H1 (cell line): ENCODE measurements around the gene CDKN2B-AS1. TPM values are rescaled to one million over a fixed set of nuclear protein-coding genes. Genes with fewer than 3 reads are reported as not detected.
A peak's percentile ranks its signal among the peaks of the same experiment; 100 is the strongest.

Source experiments
- BACH1 ChIP-seq: IDR thresholded peaks from 2 replicates; pipeline ENCODE4 v1.6.1; 2012; ENCODE audit warnings: low read length, improper control_type of control experiment
- CEBPB ChIP-seq: IDR thresholded peaks from 2 replicates; pipeline ENCODE4 v1.6.1; 2012; ENCODE audit warnings: low read depth, low read length
- HDAC2 ChIP-seq, 2 experiments: fragments of 300-600 bp in 1 of 2; sonication (generic) in 1 of 2; IDR thresholded peaks; 2 replicates each; pipeline ENCODE4 v1.6.1; 2011 to 2012; ENCODE audit warnings: low read depth in 2 of 2, low read length in 2 of 2, mild to moderate bottlenecking in 2 of 2, moderate library complexity in 2 of 2, borderline replicate concordance in 1 of 2, inconsistent platforms in 1 of 2
- MAFK ChIP-seq: IDR thresholded peaks from 2 replicates; pipeline ENCODE4 v1.6.1; 2012; ENCODE audit warnings: low read depth, mild to moderate bottlenecking, improper control_type of control experiment, low read length
- POU5F1 ChIP-seq: IDR thresholded peaks from 2 replicates; pipeline ENCODE4 v1.6.1; 2011; ENCODE audit warnings: low read depth, mild to moderate bottlenecking, low read length, moderate library complexity
- RAD21 ChIP-seq, 2 experiments: IDR thresholded peaks in 1 of 2; conservative IDR thresholded peaks in 1 of 2; 2 replicates each; pipeline ENCODE4 v1.6.1; 2011; ENCODE audit warnings: low read depth in 2 of 2, low read length in 2 of 2, improper control_type of control experiment in 1 of 2, inconsistent platforms in 1 of 2, mild to moderate bottlenecking in 1 of 2, moderate library complexity in 1 of 2
- RBBP5 ChIP-seq: IDR thresholded peaks from 2 replicates; pipeline ENCODE4 v1.7.1; 2012; ENCODE audit warnings: low read depth, mild to moderate bottlenecking, inconsistent platforms, low read length, moderate library complexity, borderline replicate concordance
- RFX5 ChIP-seq: IDR thresholded peaks from 2 replicates; pipeline ENCODE4 v1.6.1; 2011; ENCODE audit warnings: low read depth, low read length, improper control_type of control experiment, borderline replicate concordance
- SUZ12 ChIP-seq: fragments of 200-600 bp; sonication (generic); IDR thresholded peaks from 2 replicates; pipeline ENCODE4 v1.6.1; 2012; ENCODE audit warnings: mild to moderate bottlenecking, inconsistent platforms, low read length, moderate library complexity, mixed read lengths
- TAF7 ChIP-seq: optimal IDR thresholded peaks from 2 replicates; pipeline ENCODE3; 2011; ENCODE audit warnings: low read depth, mild to moderate bottlenecking, inconsistent platforms, low read length, moderate library complexity, borderline replicate concordance
- YY1 ChIP-seq: IDR thresholded peaks from 2 replicates; pipeline ENCODE4 v1.6.1; 2011; ENCODE audit warnings: low read depth, mild to moderate bottlenecking, low read length
- polyA plus RNA-seq, 7 experiments: library from polyadenylated mRNA; depleted of rRNA in 3 of 7; stranded (reverse) in 5 of 7; unstranded in 2 of 7; fragments of >200 nt in 5 of 7; fragments of 200-250 nt in 2 of 7; gene quantifications; 1 replicate in 5 of 7; 2 replicates in 1 of 7; 4 replicates in 1 of 7; pipeline versions ENCODE4 v1.2.1 to v1.2.3, GENCODE V29; 2011 to 2013; ENCODE audit warnings: missing spikeins in 2 of 7, mixed read lengths in 2 of 7
- total RNA-seq: library from RNA; stranded (reverse); fragmentation: NEBNext Ultra II Directional; extraction: Animal tissue kit (Norgen Biotek cat#: 25700); gene quantifications from 2 replicates; pipeline ENCODE4 v1.2.1, GENCODE V29; 2021
- TF ChIP-seq, protein P1 (sequence below): IDR thresholded peaks from 2 replicates; pipeline ENCODE4 v1.6.1; 2011; ENCODE audit warnings: low read length, improper control_type of control experiment
- TF ChIP-seq, protein P2 (sequence below): IDR thresholded peaks from 2 replicates; pipeline ENCODE4 v1.6.1; 2012; ENCODE audit warnings: low read length, inconsistent platforms

Gene CDKN2B-AS1
- total and polyA plus RNA-seq, 2 of the 8 experiments (the other 6 are each of a cell fraction or from before 2014, with no cell fraction given) = not detected

- TF ChIP-seq BACH1 (peak; percentile 26; the same call in 1 of the 2 replicates), TAF7 (peak; percentile 48), CEBPB (no peak), HDAC2 (IDR thresholded peaks at IDR 0.05; ENCODE audit: borderline replicate concordance in 1 of 2, low read depth in 2 of 2, low read length in 2 of 2) (no peak), RBBP5 (0 out of 2 replicates have a peak, but pooled peaks have one; percentile 41), RAD21 (IDR thresholded peaks at IDR 0.05 in 1 of 2, conservative IDR thresholded peaks at IDR 0.05 in 1 of 2; ENCODE audit: low read depth in 2 of 2, low read length in 2 of 2) (peak; percentile 49 to 66), YY1 (0 out of 2 replicates have a peak, but pooled peaks have one; percentile 9), MAFK (no peak), SUZ12 (peak; percentile 91), RFX5 (no peak), POU5F1 (no peak)
- TF ChIP-seq, protein P1, sequence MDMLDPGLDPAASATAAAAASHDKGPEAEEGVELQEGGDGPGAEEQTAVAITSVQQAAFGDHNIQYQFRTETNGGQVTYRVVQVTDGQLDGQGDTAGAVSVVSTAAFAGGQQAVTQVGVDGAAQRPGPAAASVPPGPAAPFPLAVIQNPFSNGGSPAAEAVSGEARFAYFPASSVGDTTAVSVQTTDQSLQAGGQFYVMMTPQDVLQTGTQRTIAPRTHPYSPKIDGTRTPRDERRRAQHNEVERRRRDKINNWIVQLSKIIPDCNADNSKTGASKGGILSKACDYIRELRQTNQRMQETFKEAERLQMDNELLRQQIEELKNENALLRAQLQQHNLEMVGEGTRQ = no peak
- TF ChIP-seq, protein P2, sequence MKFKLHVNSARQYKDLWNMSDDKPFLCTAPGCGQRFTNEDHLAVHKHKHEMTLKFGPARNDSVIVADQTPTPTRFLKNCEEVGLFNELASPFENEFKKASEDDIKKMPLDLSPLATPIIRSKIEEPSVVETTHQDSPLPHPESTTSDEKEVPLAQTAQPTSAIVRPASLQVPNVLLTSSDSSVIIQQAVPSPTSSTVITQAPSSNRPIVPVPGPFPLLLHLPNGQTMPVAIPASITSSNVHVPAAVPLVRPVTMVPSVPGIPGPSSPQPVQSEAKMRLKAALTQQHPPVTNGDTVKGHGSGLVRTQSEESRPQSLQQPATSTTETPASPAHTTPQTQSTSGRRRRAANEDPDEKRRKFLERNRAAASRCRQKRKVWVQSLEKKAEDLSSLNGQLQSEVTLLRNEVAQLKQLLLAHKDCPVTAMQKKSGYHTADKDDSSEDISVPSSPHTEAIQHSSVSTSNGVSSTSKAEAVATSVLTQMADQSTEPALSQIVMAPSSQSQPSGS = no peak
- TF ChIP-seq, all 59 proteins: peak for 12
These were observed 29.1 kb upstream of the CDKN2B-AS1 start (continued) for GRCh38 chr9:21965401-21965951.
